HL-60 (cell line): ENCODE measurements around the gene ICAM2.

Experiments used
- DNase-seq, 2 experiments: peaks; one replicate each; pipeline ENCODE4 v3.0.0-alpha.2; 2010 to 2020; ENCODE audit warnings: low read depth in 1 of 2, low spot score in 1 of 2
- H3K27ac ChIP-seq: fragments of 250-450 bp; sonication (Bioruptor Pico); replicated peaks from 2 replicates; pipeline ENCODE4 v1.5.1; 2020; ENCODE audit warnings: mild to moderate bottlenecking, moderate library complexity
- H3K27me3 ChIP-seq: fragments of 250-450 bp; sonication (Bioruptor Pico); 2 replicates; pipeline ENCODE4 v1.5.1; 2021; ENCODE audit warnings: mild to moderate bottlenecking, moderate library complexity; ENCODE audit not compliant: insufficient read depth, poor library complexity, severe bottlenecking
- H3K4me3 ChIP-seq: replicated peaks from 2 replicates; pipeline ENCODE4 v1.5.1; 2011; ENCODE audit warnings: mild to moderate bottlenecking, control low read depth, low read length; ENCODE audit not compliant: insufficient read depth
- GABPA ChIP-seq: IDR thresholded peaks from 2 replicates; pipeline ENCODE4 v1.6.1; 2012; ENCODE audit warnings: low read depth
- POLR2AphosphoS5 ChIP-seq: IDR thresholded peaks from 2 replicates; pipeline ENCODE4 v1.6.1; 2012; ENCODE audit warnings: low read depth
- SPI1 ChIP-seq: IDR thresholded peaks from 2 replicates; pipeline ENCODE4 v1.6.1; 2012; ENCODE audit warnings: low read depth, mild to moderate bottlenecking, borderline replicate concordance
- TF ChIP-seq, protein P1 (sequence below): IDR thresholded peaks from one replicate; pipeline ENCODE4 v1.5.1; 2011; ENCODE audit warnings: low read length, control low read depth, inconsistent platforms; ENCODE audit not compliant: insufficient read depth
- TF ChIP-seq, protein P2 (sequence below): IDR thresholded peaks from 2 replicates; pipeline ENCODE4 v1.6.1; 2012; ENCODE audit warnings: low read depth; ENCODE audit not compliant: insufficient replicate concordance

ICAM2 gene

DNA sequence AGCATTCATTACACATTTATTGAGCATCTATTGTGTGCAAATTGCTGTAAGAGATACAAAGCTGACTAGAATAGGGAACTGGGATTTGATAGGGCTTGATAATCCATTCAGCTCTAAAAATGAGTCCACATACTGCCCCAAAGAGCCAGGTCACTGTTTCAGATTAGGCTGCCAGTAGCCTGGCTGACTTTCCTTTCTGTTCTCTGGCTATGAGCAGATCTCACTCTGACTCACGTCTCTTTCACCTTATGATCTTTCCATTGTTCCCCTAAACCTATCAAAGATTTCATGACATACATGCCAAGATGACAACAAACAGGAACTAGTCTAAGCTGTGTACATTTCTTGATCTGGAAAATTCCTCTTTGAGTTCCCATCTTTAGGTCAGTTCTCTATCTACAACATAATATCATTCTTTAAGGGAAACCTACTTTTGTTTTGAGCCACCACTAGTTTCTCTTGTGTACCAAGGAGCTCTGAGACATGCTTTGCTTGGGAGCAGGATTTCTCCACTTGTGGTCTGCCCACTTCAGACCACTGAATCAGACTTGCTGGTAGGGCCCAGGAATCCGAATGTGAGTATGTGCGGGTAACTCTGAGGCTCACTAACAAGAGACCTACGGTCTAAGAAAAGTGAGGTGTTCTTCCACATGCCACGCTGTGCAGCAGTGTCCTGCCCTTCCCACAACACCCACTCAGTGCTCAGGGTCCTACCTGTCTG lies 40.9 kb upstream of the ICAM2 start:
- Histone ChIP-seq H3K27me3 (no peaks in the 10 kb centered on the region), H3K27ac (no peak overlapping the region), H3K4me3 (no peak overlapping the region)
- TF ChIP-seq GABPA (no peak), POLR2AphosphoS5 (no peak), SPI1 (no peak)
- TF ChIP-seq, protein P1, sequence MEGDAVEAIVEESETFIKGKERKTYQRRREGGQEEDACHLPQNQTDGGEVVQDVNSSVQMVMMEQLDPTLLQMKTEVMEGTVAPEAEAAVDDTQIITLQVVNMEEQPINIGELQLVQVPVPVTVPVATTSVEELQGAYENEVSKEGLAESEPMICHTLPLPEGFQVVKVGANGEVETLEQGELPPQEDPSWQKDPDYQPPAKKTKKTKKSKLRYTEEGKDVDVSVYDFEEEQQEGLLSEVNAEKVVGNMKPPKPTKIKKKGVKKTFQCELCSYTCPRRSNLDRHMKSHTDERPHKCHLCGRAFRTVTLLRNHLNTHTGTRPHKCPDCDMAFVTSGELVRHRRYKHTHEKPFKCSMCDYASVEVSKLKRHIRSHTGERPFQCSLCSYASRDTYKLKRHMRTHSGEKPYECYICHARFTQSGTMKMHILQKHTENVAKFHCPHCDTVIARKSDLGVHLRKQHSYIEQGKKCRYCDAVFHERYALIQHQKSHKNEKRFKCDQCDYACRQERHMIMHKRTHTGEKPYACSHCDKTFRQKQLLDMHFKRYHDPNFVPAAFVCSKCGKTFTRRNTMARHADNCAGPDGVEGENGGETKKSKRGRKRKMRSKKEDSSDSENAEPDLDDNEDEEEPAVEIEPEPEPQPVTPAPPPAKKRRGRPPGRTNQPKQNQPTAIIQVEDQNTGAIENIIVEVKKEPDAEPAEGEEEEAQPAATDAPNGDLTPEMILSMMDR: no peak
- TF ChIP-seq, protein P2, sequence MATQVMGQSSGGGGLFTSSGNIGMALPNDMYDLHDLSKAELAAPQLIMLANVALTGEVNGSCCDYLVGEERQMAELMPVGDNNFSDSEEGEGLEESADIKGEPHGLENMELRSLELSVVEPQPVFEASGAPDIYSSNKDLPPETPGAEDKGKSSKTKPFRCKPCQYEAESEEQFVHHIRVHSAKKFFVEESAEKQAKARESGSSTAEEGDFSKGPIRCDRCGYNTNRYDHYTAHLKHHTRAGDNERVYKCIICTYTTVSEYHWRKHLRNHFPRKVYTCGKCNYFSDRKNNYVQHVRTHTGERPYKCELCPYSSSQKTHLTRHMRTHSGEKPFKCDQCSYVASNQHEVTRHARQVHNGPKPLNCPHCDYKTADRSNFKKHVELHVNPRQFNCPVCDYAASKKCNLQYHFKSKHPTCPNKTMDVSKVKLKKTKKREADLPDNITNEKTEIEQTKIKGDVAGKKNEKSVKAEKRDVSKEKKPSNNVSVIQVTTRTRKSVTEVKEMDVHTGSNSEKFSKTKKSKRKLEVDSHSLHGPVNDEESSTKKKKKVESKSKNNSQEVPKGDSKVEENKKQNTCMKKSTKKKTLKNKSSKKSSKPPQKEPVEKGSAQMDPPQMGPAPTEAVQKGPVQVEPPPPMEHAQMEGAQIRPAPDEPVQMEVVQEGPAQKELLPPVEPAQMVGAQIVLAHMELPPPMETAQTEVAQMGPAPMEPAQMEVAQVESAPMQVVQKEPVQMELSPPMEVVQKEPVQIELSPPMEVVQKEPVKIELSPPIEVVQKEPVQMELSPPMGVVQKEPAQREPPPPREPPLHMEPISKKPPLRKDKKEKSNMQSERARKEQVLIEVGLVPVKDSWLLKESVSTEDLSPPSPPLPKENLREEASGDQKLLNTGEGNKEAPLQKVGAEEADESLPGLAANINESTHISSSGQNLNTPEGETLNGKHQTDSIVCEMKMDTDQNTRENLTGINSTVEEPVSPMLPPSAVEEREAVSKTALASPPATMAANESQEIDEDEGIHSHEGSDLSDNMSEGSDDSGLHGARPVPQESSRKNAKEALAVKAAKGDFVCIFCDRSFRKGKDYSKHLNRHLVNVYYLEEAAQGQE: no peak
- no peak for DNase-seq

DNA sequence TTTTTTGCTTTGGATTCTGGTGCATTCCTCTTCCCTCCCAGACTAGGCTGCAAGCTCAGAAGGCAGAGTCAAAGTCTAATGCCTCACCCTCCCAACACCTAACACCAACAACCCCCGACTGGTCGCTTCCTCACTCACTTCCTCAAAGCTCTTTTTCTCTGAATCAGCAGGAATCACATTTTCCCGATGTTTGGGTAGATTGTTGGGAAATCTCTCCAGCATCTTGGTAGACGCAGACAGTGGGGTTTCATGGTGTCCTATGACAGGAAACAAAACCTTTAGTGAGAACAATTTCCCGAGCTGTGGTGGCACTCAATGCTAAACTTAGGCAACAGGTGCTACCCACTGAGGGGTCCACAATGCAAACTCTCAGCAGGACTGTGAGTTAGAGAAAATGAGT lies 39.9 kb upstream of the ICAM2 start:
- H3K27ac ChIP-seq: no peak overlapping the region
- no peak overlapping the region for H3K4me3 ChIP-seq
- H3K27me3 ChIP-seq: no peaks in the 10 kb centered on the region
- DNase-seq: no peak
- TF ChIP-seq SPI1 (peak; percentile 46; the same call in 1 of the 2 replicates), GABPA (no peak), POLR2AphosphoS5 (no peak)
- TF ChIP-seq, protein P2: no peak

DNA sequence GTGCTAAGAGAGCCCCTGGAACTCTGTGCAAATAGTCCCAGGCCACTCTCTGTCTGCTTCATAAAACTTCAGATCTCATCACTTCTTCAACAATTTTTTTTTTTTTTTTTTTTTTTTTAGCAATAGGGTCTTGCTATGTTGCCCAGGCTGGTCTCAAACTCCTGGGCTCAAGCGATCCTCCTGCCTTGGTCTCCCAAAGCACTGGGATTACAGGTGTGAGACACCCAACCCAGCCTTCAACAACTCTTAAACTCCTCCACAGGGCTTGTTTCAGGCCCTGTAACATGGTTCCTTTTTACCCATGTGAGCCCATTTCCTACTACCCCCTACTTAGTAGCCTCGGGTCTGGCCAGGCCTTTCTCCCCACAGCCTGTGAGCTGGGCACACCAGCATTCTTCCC lies 39.3 kb upstream of the ICAM2 start:
- H3K27ac ChIP-seq: no peak overlapping the region
- H3K27me3 ChIP-seq: no peaks in the 10 kb centered on the region
- no peak for DNase-seq
- H3K4me3 ChIP-seq: no peak overlapping the region
- TF ChIP-seq, protein P1: no peak
- TF ChIP-seq GABPA (no peak), POLR2AphosphoS5 (no peak), SPI1 (no peak)
- TF ChIP-seq, protein P2: no peak

DNA sequence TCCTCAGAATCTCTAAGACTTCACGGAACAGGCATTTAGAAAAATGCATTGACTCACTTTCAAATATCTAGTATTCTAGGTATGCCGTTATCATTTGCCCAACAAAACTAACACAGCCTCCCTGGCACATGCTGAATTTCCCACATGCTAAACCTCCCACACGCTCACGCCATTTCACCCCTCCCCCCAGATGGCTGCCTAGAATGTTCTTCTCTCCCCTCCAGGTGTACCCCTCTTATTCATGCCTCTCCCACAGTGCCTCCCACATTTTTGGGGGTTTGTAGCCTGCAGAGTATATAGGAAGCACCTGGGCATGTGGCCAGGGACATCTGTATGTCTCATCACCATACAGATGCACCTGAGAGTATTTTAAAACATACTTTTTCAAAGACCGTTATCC lies 38.2 kb upstream of the ICAM2 start:
- no peak for DNase-seq
- Histone ChIP-seq H3K27ac (no peak overlapping the region), H3K27me3 (no peaks in the 10 kb centered on the region), H3K4me3 (no peak overlapping the region)
- TF ChIP-seq, protein P2: no peak
